Ovary (tissue), 9 donors: Measurements from ENCODE around the gene IDI1. TPM values are rescaled to one million over a fixed set of nuclear protein-coding genes. Genes with fewer than 3 reads are reported as not detected.
A peak's percentile ranks its signal among the peaks of the same experiment; 100 is the strongest.

Experiments
- DNase-seq, 5 donors: peaks; one replicate each; pipeline ENCODE4 v3.0.0-alpha.2; 2019 to 2020
- H3K27ac ChIP-seq, 2 donors: fragments of 200-600 bp; one replicate each; pipeline versions ENCODE4 v1.5.1 to v1.8.0; 2019 to 2022
- H3K27me3 ChIP-seq: fragments of 200-600 bp; one replicate; pipeline ENCODE4 v1.8.0; 2022
- H3K36me3 ChIP-seq: fragments of 200-600 bp; sonication (generic); one replicate; pipeline ENCODE4 v1.5.1; 2019
- H3K4me1 ChIP-seq: one replicate; pipeline ENCODE4 v1.8.1; 2013; ENCODE audit warnings: mild to moderate bottlenecking, moderate library complexity; ENCODE audit not compliant: insufficient read depth
- H3K4me3 ChIP-seq: fragments of 200-600 bp; sonication (generic); one replicate; pipeline ENCODE4 v1.5.1; 2017
- H3K9me3 ChIP-seq, 2 donors: fragments of 200-600 bp in 1 of 2; sonication (generic) in 1 of 2; one replicate each; pipeline versions ENCODE4 v1.5.1 to v1.8.1; 2013 to 2019; ENCODE audit warnings: mild to moderate bottlenecking in 1 of 2, moderate library complexity in 1 of 2
- CTCF ChIP-seq, 3 donors: fragments of 450-650 bp in 2 of 3; fragments of 200-600 bp in 1 of 3; IDR thresholded peaks; one replicate each; pipeline versions ENCODE4 v1.5.1 to v1.8.0; 2016 to 2022; ENCODE audit warnings: antibody characterized with exemption in 3 of 3, mild to moderate bottlenecking in 1 of 3
- EP300 ChIP-seq: sonication (generic); formaldehyde crosslinking; IDR thresholded peaks from one replicate; pipeline ENCODE4 v1.6.1; 2017; ENCODE audit warnings: antibody characterized with exemption
- POLR2A ChIP-seq: fragments of 450-650 bp; IDR thresholded peaks from one replicate; pipeline ENCODE4 v1.6.1; 2017; ENCODE audit warnings: antibody characterized with exemption, mild to moderate bottlenecking, moderate library complexity
- WGBS, 3 donors: extraction: QIAGEN DNeasy Blood & Tissue Kit in 1 of 3; methylation state at CpG; one replicate each; pipeline versions ENCODE4 v1.1.5 to v1.1.7; 2013 to 2017; 5-methylcytosine and 5-hydroxymethylcytosine counted together
- intact Hi-C, 4 donors: fragments of 100-400 bp; cut with DNase I; formaldehyde crosslinking; loops; one replicate each; pipeline versions ENCODE4 v1.11.0 to v1.15.1; 2022 to 2023
- polyA plus RNA-seq, 2 donors: library from polyadenylated mRNA; stranded (reverse); fragments of 200-250 nt in 1 of 2; fragments of 350-450 nt in 1 of 2; fragmentation: Illumina TruSeq in 1 of 2; extraction: RNeasy Lipid Tissue Mini Kit (QIAGEN cat#74804) in 1 of 2; gene quantifications; one replicate each; pipeline ENCODE4 v1.2.3, GENCODE V29; 2013 to 2014
- total RNA-seq, 7 donors: library from RNA; depleted of rRNA in 2 of 7; stranded (reverse); fragments of >200 nt in 2 of 7; fragmentation: NEBNext Ultra II Directional in 3 of 7; extraction: Animal tissue kit (Norgen Biotek cat#: 25700) in 3 of 7; gene quantifications; one replicate each; pipeline versions ENCODE4 v1.1.0 to v1.2.4, GENCODE V29; 2016 to 2023
- donor health status: DM: no; HTN: no; CAD: no; lungs with moderate emphysema.
- donor health status: DM: no; HTN: no; CAD: no.
- donor health status: Bipolar disorder and iron deficiency.
- donor health status: DM: yes; HTN: yes; CAD: no.
- donor health status: DM: no; HTN: no; CAD: no.
- donor health status: DM: yes; HTN: yes; CAD: no.

IDI1 gene
- total and polyA plus RNA-seq, 9 donors, result 17.3 to 99.0 (median 24.4) TPM

- intact Hi-C loops, result loop anchor here in 2 of 4 donors (10.0 kb wide), 2 partner anchors 125 to 375 kb away; partner anchors contain the start of genes DIP2C (in 1 of the 2) and LARP4B (in 1 of the 2)
- no peak for DNase-seq
- Histone ChIP-seq H3K9me3 (no peaks in the 10 kb centered on the region), H3K4me3 (no peak overlapping the region), H3K27ac (no peak overlapping the region), H3K4me1 (peaks cover 5% of the 10 kb centered on the region), H3K36me3 (no peaks in the 10 kb centered on the region), H3K27me3 (no peaks in the 10 kb centered on the region)
- 94 to 95% (median 95%) methylated on average over 8 of the region's 8 CpGs for WGBS, 3 donors
- TF ChIP-seq POLR2A, result no peak
- TF ChIP-seq EP300, result no peak
- TF ChIP-seq CTCF (IDR thresholded peaks at IDR 0.05), result no peak
These were observed 11.0 kb upstream of the IDI1 start for GRCh38 chr10:1059902-1060301.

GRCh38 chr10:1058017-1058416, 9.1 kb upstream of the IDI1 start:
- H3K36me3 ChIP-seq, result no peaks in the 10 kb centered on the region
- DNase-seq, result no peak
- intact Hi-C loops, result loop anchor here in 2 of 4 donors (10.0 kb wide), 2 partner anchors 123 to 373 kb away; partner anchors contain the start of genes DIP2C (in 1 of the 2) and LARP4B (in 1 of the 2)
- peaks cover 7% of the 10 kb centered on the region for H3K4me1 ChIP-seq
- WGBS, 3 donors, result 49 to 65% (median 52%) methylated on average over 7 of the region's 7 CpGs
- H3K9me3 ChIP-seq, result no peaks in the 10 kb centered on the region
- TF ChIP-seq EP300, result no peak
- no peak for TF ChIP-seq POLR2A
- TF ChIP-seq CTCF (IDR thresholded peaks at IDR 0.05), result no peak
- no peak overlapping the region for H3K4me3 ChIP-seq
- H3K27me3 ChIP-seq, result no peaks in the 10 kb centered on the region
- no peak overlapping the region for H3K27ac ChIP-seq

GRCh38 chr10:1057106-1057657, 8.3 kb upstream of the IDI1 start:
- Histone ChIP-seq H3K36me3 (no peaks in the 10 kb centered on the region), H3K27ac (peak overlapping the region in 1 of 2 donors; percentile 92), H3K27me3 (no peaks in the 10 kb centered on the region), H3K4me3 (peak overlapping the region; percentile 69), H3K4me1 (peaks cover 7% of the 10 kb centered on the region), H3K9me3 (no peaks in the 10 kb centered on the region)
- no peak for DNase-seq
- TF ChIP-seq CTCF (IDR thresholded peaks at IDR 0.05) (no peak), POLR2A (no peak), EP300 (no peak)
- intact Hi-C loops, result loop anchor here in 2 of 4 donors (10.0 kb wide), 2 partner anchors 122 to 372 kb away; partner anchors contain the start of genes DIP2C (in 1 of the 2) and LARP4B (in 1 of the 2)
- WGBS, 3 donors, result 0 to 2% (median 1%) methylated on average over 25 to 26 of the region's 26 CpGs

GRCh38 chr10:1056326-1057105, 7.6 kb upstream of the IDI1 start, which contains the start of gene WDR37:
WDR37 (plus strand) TSS chr10:1056385; CDS start chr10:1072156, 15,771 bp downstream.
- Histone ChIP-seq H3K4me1 (peaks cover 9% of the 10 kb centered on the region), H3K36me3 (no peaks in the 10 kb centered on the region), H3K4me3 (peak within 1 kb of the TSS; percentile 69), H3K9me3 (no peaks in the 10 kb centered on the region), H3K27me3 (no peaks in the 10 kb centered on the region), H3K27ac (peak within 1 kb of the TSS; percentile 92 to 93)
- intact Hi-C loops, result loop anchor here in 2 of 4 donors (10.0 kb wide), 2 partner anchors 122 to 372 kb away; partner anchors contain the start of genes DIP2C (in 1 of the 2) and LARP4B (in 1 of the 2)
- 0 to 1% (median 0%) methylated on average over 49 to 86 of the region's 87 CpGs for WGBS, 3 donors
- peak; percentile 83 to 93 (median 89) for DNase-seq
- TF ChIP-seq POLR2A (peak; percentile 66), EP300 (no peak), CTCF (IDR thresholded peaks at IDR 0.05) (no peak)
